Measurements from ENCODE around the gene OPA1.

Gene OPA1

DNA sequence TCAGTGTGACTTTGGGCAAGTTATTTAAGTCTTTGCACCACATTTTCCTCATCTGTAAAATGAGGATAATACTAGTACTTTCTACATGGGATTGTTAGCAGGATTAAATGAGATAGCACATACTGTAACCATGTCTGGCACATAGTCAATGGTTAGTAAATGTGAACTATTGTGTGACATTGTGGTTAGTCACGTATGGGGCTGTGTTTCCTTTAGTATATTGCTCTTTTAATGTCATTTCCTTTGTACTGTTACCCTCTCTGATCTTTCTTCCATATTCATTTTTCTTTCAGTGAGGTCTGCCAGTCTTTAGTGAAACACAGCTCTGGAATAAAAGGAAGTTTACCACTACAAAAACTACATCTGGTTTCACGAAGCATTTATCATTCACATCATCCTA, 21.4 kb downstream of the OPA1 start:
- TF ChIP-seq EGR1 (IDR thresholded peaks at IDR 0.05) (no peak), NFIC (IDR thresholded peaks at IDR 0.05) (no peak), YY1 (IDR thresholded peaks at IDR 0.05; ENCODE audit: low read depth) (no peak), ZBTB7A (IDR thresholded peaks at IDR 0.05; ENCODE audit: low read depth) (no peak), TAF1 (IDR thresholded peaks at IDR 0.05; ENCODE audit: low read depth) (no peak), TEAD4 (IDR thresholded peaks at IDR 0.05) (no peak), EP300 (IDR thresholded peaks at IDR 0.05; ENCODE audit: borderline replicate concordance) (no peak), TCF12 (IDR thresholded peaks at IDR 0.05; ENCODE audit: low read depth) (no peak), RAD21 (IDR thresholded peaks at IDR 0.05; ENCODE audit: low read depth) (no peak), CEBPB (IDR thresholded peaks at IDR 0.05) (no peak), CREB1 (IDR thresholded peaks at IDR 0.05; ENCODE audit: low read depth) (no peak)
- TF ChIP-seq, protein P1, sequence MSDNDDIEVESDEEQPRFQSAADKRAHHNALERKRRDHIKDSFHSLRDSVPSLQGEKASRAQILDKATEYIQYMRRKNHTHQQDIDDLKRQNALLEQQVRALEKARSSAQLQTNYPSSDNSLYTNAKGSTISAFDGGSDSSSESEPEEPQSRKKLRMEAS (IDR thresholded peaks at IDR 0.05), result no peak
- TF ChIP-seq, protein P2, sequence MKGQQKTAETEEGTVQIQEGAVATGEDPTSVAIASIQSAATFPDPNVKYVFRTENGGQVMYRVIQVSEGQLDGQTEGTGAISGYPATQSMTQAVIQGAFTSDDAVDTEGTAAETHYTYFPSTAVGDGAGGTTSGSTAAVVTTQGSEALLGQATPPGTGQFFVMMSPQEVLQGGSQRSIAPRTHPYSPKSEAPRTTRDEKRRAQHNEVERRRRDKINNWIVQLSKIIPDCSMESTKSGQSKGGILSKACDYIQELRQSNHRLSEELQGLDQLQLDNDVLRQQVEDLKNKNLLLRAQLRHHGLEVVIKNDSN (IDR thresholded peaks at IDR 0.05), result no peak
- TF ChIP-seq, protein P3, sequence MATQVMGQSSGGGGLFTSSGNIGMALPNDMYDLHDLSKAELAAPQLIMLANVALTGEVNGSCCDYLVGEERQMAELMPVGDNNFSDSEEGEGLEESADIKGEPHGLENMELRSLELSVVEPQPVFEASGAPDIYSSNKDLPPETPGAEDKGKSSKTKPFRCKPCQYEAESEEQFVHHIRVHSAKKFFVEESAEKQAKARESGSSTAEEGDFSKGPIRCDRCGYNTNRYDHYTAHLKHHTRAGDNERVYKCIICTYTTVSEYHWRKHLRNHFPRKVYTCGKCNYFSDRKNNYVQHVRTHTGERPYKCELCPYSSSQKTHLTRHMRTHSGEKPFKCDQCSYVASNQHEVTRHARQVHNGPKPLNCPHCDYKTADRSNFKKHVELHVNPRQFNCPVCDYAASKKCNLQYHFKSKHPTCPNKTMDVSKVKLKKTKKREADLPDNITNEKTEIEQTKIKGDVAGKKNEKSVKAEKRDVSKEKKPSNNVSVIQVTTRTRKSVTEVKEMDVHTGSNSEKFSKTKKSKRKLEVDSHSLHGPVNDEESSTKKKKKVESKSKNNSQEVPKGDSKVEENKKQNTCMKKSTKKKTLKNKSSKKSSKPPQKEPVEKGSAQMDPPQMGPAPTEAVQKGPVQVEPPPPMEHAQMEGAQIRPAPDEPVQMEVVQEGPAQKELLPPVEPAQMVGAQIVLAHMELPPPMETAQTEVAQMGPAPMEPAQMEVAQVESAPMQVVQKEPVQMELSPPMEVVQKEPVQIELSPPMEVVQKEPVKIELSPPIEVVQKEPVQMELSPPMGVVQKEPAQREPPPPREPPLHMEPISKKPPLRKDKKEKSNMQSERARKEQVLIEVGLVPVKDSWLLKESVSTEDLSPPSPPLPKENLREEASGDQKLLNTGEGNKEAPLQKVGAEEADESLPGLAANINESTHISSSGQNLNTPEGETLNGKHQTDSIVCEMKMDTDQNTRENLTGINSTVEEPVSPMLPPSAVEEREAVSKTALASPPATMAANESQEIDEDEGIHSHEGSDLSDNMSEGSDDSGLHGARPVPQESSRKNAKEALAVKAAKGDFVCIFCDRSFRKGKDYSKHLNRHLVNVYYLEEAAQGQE (IDR thresholded peaks at IDR 0.05; ENCODE audit: low read depth), result no peak

- TF ChIP-seq TAF1 (IDR thresholded peaks at IDR 0.05; ENCODE audit: low read depth) (no peak), CEBPB (IDR thresholded peaks at IDR 0.05) (no peak), FOXM1 (IDR thresholded peaks at IDR 0.05; ENCODE audit: borderline replicate concordance, low read depth) (no peak), TCF12 (IDR thresholded peaks at IDR 0.05; ENCODE audit: low read depth) (no peak), NFIC (IDR thresholded peaks at IDR 0.05) (no peak), TEAD4 (IDR thresholded peaks at IDR 0.05) (no peak), CREB1 (IDR thresholded peaks at IDR 0.05; ENCODE audit: low read depth) (no peak), EP300 (IDR thresholded peaks at IDR 0.05; ENCODE audit: borderline replicate concordance) (no peak), EGR1 (IDR thresholded peaks at IDR 0.05) (no peak), ZBTB7A (IDR thresholded peaks at IDR 0.05; ENCODE audit: low read depth) (no peak), YY1 (IDR thresholded peaks at IDR 0.05; ENCODE audit: low read depth) (no peak), RAD21 (IDR thresholded peaks at IDR 0.05; ENCODE audit: low read depth) (no peak)
- TF ChIP-seq, protein P1 (IDR thresholded peaks at IDR 0.05), result no peak
- TF ChIP-seq, protein P2 (IDR thresholded peaks at IDR 0.05), result no peak
- TF ChIP-seq, protein P3 (IDR thresholded peaks at IDR 0.05; ENCODE audit: low read depth), result no peak
Measured at GRCh38 chr3:193617628-193618027, 24.6 kb downstream of the OPA1 start.

DNA sequence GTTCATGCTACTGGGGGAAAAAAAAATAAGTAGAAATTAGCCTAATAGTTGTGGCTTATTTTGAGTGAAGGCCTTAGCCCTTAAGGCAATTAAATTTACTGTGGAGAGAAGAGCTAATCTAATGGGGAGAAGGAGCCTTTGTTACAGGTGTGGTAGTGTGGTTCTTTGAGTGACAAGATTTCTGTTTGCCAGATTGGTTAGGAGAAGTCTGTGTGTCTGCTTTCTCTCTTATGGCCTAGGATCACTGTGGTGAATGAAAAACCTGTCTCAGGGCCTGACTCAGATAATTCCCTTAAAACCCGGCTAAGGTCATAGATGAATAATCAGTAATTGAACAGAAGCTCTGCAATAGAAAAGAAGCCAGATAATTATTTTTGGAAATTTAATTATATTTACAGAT, 27.0 kb downstream of the OPA1 start:
- TF ChIP-seq ZBTB7A (IDR thresholded peaks at IDR 0.05; ENCODE audit: low read depth), result no peak
- no peak for TF ChIP-seq TCF12 (IDR thresholded peaks at IDR 0.05; ENCODE audit: low read depth)
- TF ChIP-seq CREB1 (IDR thresholded peaks at IDR 0.05; ENCODE audit: low read depth), result no peak
- no peak for TF ChIP-seq NFIC (IDR thresholded peaks at IDR 0.05)
- no peak for TF ChIP-seq EP300 (IDR thresholded peaks at IDR 0.05; ENCODE audit: borderline replicate concordance)
- TF ChIP-seq, protein P2 (IDR thresholded peaks at IDR 0.05), result no peak
- no peak for TF ChIP-seq FOXM1 (IDR thresholded peaks at IDR 0.05; ENCODE audit: borderline replicate concordance, low read depth)

DNA sequence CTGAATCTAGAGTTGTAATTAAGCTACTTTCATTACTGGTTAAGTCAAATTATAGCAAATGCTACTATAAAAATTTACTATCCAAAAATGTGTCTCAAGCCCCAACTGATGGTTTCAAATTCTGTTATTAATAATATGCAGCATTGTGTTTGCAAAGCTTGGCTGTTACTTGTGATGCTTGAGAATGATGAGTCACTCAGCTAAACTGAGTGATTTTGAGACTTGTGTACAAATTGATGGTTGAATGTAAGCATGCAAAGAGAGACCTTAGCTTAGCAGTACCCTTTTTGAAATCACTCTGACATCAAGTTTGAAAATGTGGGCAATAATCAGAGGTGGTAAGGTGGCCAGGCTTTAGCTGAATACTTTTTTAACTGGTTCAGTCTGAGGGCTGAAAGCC, 27.6 kb downstream of the OPA1 start:
- TF ChIP-seq ZBTB7A (IDR thresholded peaks at IDR 0.05; ENCODE audit: low read depth) (no peak), EGR1 (IDR thresholded peaks at IDR 0.05) (no peak), TAF1 (IDR thresholded peaks at IDR 0.05; ENCODE audit: low read depth) (no peak), TCF12 (IDR thresholded peaks at IDR 0.05; ENCODE audit: low read depth) (no peak), CREB1 (IDR thresholded peaks at IDR 0.05; ENCODE audit: low read depth) (no peak), EP300 (IDR thresholded peaks at IDR 0.05; ENCODE audit: borderline replicate concordance) (no peak), FOXM1 (IDR thresholded peaks at IDR 0.05; ENCODE audit: borderline replicate concordance, low read depth) (no peak), CEBPB (IDR thresholded peaks at IDR 0.05) (no peak), YY1 (IDR thresholded peaks at IDR 0.05; ENCODE audit: low read depth) (no peak), TEAD4 (IDR thresholded peaks at IDR 0.05) (no peak), NFIC (IDR thresholded peaks at IDR 0.05) (no peak), RAD21 (IDR thresholded peaks at IDR 0.05; ENCODE audit: low read depth) (no peak)
- TF ChIP-seq, protein P1 (IDR thresholded peaks at IDR 0.05), result no peak
- TF ChIP-seq, protein P2 (IDR thresholded peaks at IDR 0.05), result no peak
- TF ChIP-seq, protein P3 (IDR thresholded peaks at IDR 0.05; ENCODE audit: low read depth), result no peak
